Duodenal mucosa (tissue), 2 donors: Measurements from ENCODE around the gene NOXRED1.

ENCODE experiments used
- H3K27ac ChIP-seq: one replicate; pipeline ENCODE4 v1.7.0; 2013; ENCODE audit warnings: low read depth, low read length
- H3K27me3 ChIP-seq, 2 donors: one replicate each; pipeline ENCODE4 v1.7.0; 2013; ENCODE audit warnings: low read length in 2 of 2, control low read depth in 1 of 2; ENCODE audit not compliant: insufficient read depth in 2 of 2, control insufficient read depth in 1 of 2
- H3K36me3 ChIP-seq, 2 donors: one replicate each; pipeline ENCODE4 v1.7.0; 2013; ENCODE audit warnings: low read length in 2 of 2, control low read depth in 1 of 2; ENCODE audit not compliant: insufficient read depth in 2 of 2, control insufficient read depth in 1 of 2
- H3K4me1 ChIP-seq, 2 donors: one replicate each; pipeline ENCODE4 v1.7.0; 2013; ENCODE audit warnings: low read length in 2 of 2, control low read depth in 1 of 2; ENCODE audit not compliant: insufficient read depth in 2 of 2, control insufficient read depth in 1 of 2
- H3K4me3 ChIP-seq, 2 donors: one replicate each; pipeline ENCODE4 v1.7.0; 2013; ENCODE audit warnings: low read length in 2 of 2, low read depth in 1 of 2
- H3K9ac ChIP-seq, 2 donors: one replicate each; pipeline ENCODE4 v1.7.0; 2013; ENCODE audit warnings: low read length in 2 of 2, low read depth in 1 of 2
- H3K9me3 ChIP-seq, 2 donors: one replicate each; pipeline ENCODE4 v1.7.0; 2013; ENCODE audit warnings: low read length in 2 of 2, control low read depth in 1 of 2; ENCODE audit not compliant: control insufficient read depth in 1 of 2

NOXRED1 gene

GRCh38 chr14:77423423-77423822 is at the start of gene NOXRED1:
TSS of gene NOXRED1 (minus strand) at chr14:77423523. CDS start at chr14:77422889, 634 bp downstream.
- Histone ChIP-seq H3K36me3 (peaks cover 43 to 59% of the 10 kb centered on the region in 2 donors), H3K27me3 (no peaks in the 10 kb centered on the region), H3K9ac (no peak within 1 kb of the TSS), H3K4me3 (no peak within 1 kb of the TSS), H3K4me1 (no peaks in the 10 kb centered on the region), H3K9me3 (peaks cover 4 to 10% of the 10 kb centered on the region in 2 donors), H3K27ac (no peak within 1 kb of the TSS)

GRCh38 chr14:77470224-77470870 is 47.0 kb upstream of the NOXRED1 start:
- H3K4me3 ChIP-seq = no peak overlapping the region
- H3K9me3 ChIP-seq = no peaks in the 10 kb centered on the region
- H3K36me3 ChIP-seq = peaks cover 17 to 43% of the 10 kb centered on the region in 2 donors
- no peaks in the 10 kb centered on the region for H3K4me1 ChIP-seq
- no peaks in the 10 kb centered on the region for H3K27me3 ChIP-seq
- no peak overlapping the region for H3K27ac ChIP-seq
- H3K9ac ChIP-seq = no peak overlapping the region

GRCh38 chr14:77469539-77469938 is 46.2 kb upstream of the NOXRED1 start:
- Histone ChIP-seq H3K4me3 (no peak overlapping the region), H3K36me3 (peaks cover 25 to 51% of the 10 kb centered on the region in 2 donors), H3K27me3 (no peaks in the 10 kb centered on the region), H3K9me3 (no peaks in the 10 kb centered on the region), H3K9ac (no peak overlapping the region), H3K27ac (no peak overlapping the region), H3K4me1 (no peaks in the 10 kb centered on the region)

GRCh38 chr14:77469067-77469505 is 45.8 kb upstream of the NOXRED1 start:
- Histone ChIP-seq H3K36me3 (peaks cover 26 to 55% of the 10 kb centered on the region in 2 donors), H3K4me1 (no peaks in the 10 kb centered on the region), H3K9me3 (no peaks in the 10 kb centered on the region), H3K4me3 (no peak overlapping the region), H3K9ac (no peak overlapping the region), H3K27ac (no peak overlapping the region), H3K27me3 (no peaks in the 10 kb centered on the region)

- no peaks in the 10 kb centered on the region for H3K27me3 ChIP-seq
- no peak overlapping the region for H3K4me3 ChIP-seq
- peaks cover 32 to 68% of the 10 kb centered on the region in 2 donors for H3K36me3 ChIP-seq
- no peaks in the 10 kb centered on the region for H3K4me1 ChIP-seq
- no peak overlapping the region for H3K27ac ChIP-seq
- H3K9me3 ChIP-seq = no peaks in the 10 kb centered on the region
- no peak overlapping the region for H3K9ac ChIP-seq
Measured at GRCh38 chr14:77467801-77468200, 44.5 kb upstream of the NOXRED1 start.

GRCh38 chr14:77459072-77459723 is 35.9 kb upstream of the NOXRED1 start:
- H3K27me3 ChIP-seq = no peaks in the 10 kb centered on the region
- H3K9me3 ChIP-seq = no peaks in the 10 kb centered on the region
- H3K4me3 ChIP-seq = peak overlapping the region; percentile 95 to 96
- no peak overlapping the region for H3K27ac ChIP-seq
- H3K4me1 ChIP-seq = peaks cover 18 to 22% of the 10 kb centered on the region in 2 donors
- peaks cover 27 to 42% of the 10 kb centered on the region in 2 donors for H3K36me3 ChIP-seq
- peak overlapping the region; percentile 93 to 97 for H3K9ac ChIP-seq

- peak overlapping the region; percentile 93 to 97 for H3K9ac ChIP-seq
- peaks cover 18 to 22% of the 10 kb centered on the region in 2 donors for H3K4me1 ChIP-seq
- H3K36me3 ChIP-seq = peaks cover 22 to 34% of the 10 kb centered on the region in 2 donors
- H3K27ac ChIP-seq = peak overlapping the region; percentile 96
- peak overlapping the region; percentile 95 to 96 for H3K4me3 ChIP-seq
- no peaks in the 10 kb centered on the region for H3K9me3 ChIP-seq
- no peaks in the 10 kb centered on the region for H3K27me3 ChIP-seq
Measured at GRCh38 chr14:77458249-77458950, 35.1 kb upstream of the NOXRED1 start.

GRCh38 chr14:77457522-77458248 is 34.4 kb upstream of the NOXRED1 start, which contains the start of the genes AHSA1 and VIPAS39:
TSS of gene AHSA1 (plus strand) at chr14:77458093. CDS start at chr14:77458190, 97 bp downstream.
TSS of gene VIPAS39 (minus strand) at chr14:77457601. CDS start at chr14:77454102, 3,499 bp downstream.
- Histone ChIP-seq H3K27me3 (no peaks in the 10 kb centered on the region), H3K4me1 (peaks cover 18 to 22% of the 10 kb centered on the region in 2 donors)

GRCh38 chr14:77457115-77457521 is 33.8 kb upstream of the NOXRED1 start:
- Histone ChIP-seq H3K36me3 (peaks cover 22 to 29% of the 10 kb centered on the region in 2 donors), H3K4me3 (peak overlapping the region; percentile 95 to 96), H3K27me3 (no peaks in the 10 kb centered on the region), H3K9me3 (no peaks in the 10 kb centered on the region), H3K9ac (peak overlapping the region; percentile 86 to 93), H3K27ac (peak overlapping the region; percentile 38), H3K4me1 (peaks cover 18 to 22% of the 10 kb centered on the region in 2 donors)

More at GRCh38 chr14:77457522-77458248, 34.4 kb upstream of the NOXRED1 start, which contains the start of the genes AHSA1 and VIPAS39:
- no peaks in the 10 kb centered on the region for H3K9me3 ChIP-seq
- H3K4me3 ChIP-seq = peak within 1 kb of the TSS; percentile 95 to 96
- peak within 1 kb of the TSS; percentile 93 to 97 for H3K9ac ChIP-seq
- peaks cover 27 to 34% of the 10 kb centered on the region in 2 donors for H3K36me3 ChIP-seq
- H3K27ac ChIP-seq = peak within 1 kb of the TSS; percentile 96
